ENCODE data around the gene AK9. TPM values are rescaled to one million over a fixed set of nuclear protein-coding genes. Genes with fewer than 3 reads are reported as not detected.
A peak's percentile ranks its signal among the peaks of the same experiment; 100 is the strongest.

Gene AK9
- total and polyA plus RNA-seq, 2 experiments from 2014 or later = 10.1 to 15.2 TPM

- Histone ChIP-seq H4K20me1 (ENCODE audit: insufficient read depth, poor library complexity, severe bottlenecking) (no peaks in the 10 kb centered on the region), H3K4me3 (no peak overlapping the region), H3K79me2 (peaks cover 6% of the 10 kb centered on the region), H3K4me2 (peak overlapping the region; percentile 93), H3K9me2 (replicated peaks; ENCODE audit: insufficient read depth) (no peaks in the 10 kb centered on the region), H3K36me3 (replicated peaks; ENCODE audit: insufficient read depth, low read depth) (no peaks in the 10 kb centered on the region), H3K4me1 (ENCODE audit: insufficient read depth) (peaks cover 10% of the 10 kb centered on the region), H3K27ac (peak overlapping the region; percentile 87), H2AFZ (no peak overlapping the region), H3K9me3 (ENCODE audit: low read depth) (no peaks in the 10 kb centered on the region), H3K27me3 (no peaks in the 10 kb centered on the region)
- DNase-seq (ENCODE audit: low spot score) = no peak
- no peak for TF ChIP-seq EZH2phosphoT487 (IDR thresholded peaks at IDR 0.05; ENCODE audit: low read depth, severe bottlenecking, unreplicated experiment)
- no peak for TF ChIP-seq EZH2 (IDR thresholded peaks at IDR 0.05; ENCODE audit: borderline replicate concordance)
- 75% methylated on average over 6 of the region's 6 CpGs for WGBS (ENCODE audit: low lambda C conversion rate, missing lambda C conversion rate)
These were observed 233.4 kb downstream of the AK9 start for GRCh38 chr6:109457562-109457996.

GRCh38 chr6:109456710-109457561, 234.1 kb downstream of the AK9 start:
- Histone ChIP-seq H3K79me2 (peaks cover 6% of the 10 kb centered on the region), H3K9me2 (replicated peaks; ENCODE audit: insufficient read depth) (no peaks in the 10 kb centered on the region), H3K9me3 (ENCODE audit: low read depth) (no peaks in the 10 kb centered on the region), H4K20me1 (ENCODE audit: insufficient read depth, poor library complexity, severe bottlenecking) (no peaks in the 10 kb centered on the region), H3K27me3 (no peaks in the 10 kb centered on the region), H3K4me3 (no peak overlapping the region), H3K27ac (peak overlapping the region; percentile 87), H2AFZ (peak overlapping the region; percentile 98), H3K4me1 (ENCODE audit: insufficient read depth) (peaks cover 10% of the 10 kb centered on the region), H3K4me2 (peak overlapping the region; percentile 93), H3K36me3 (replicated peaks; ENCODE audit: insufficient read depth, low read depth) (no peaks in the 10 kb centered on the region)
- no peak for DNase-seq (ENCODE audit: low spot score)
- no peak for TF ChIP-seq EZH2 (IDR thresholded peaks at IDR 0.05; ENCODE audit: borderline replicate concordance)
- no peak for TF ChIP-seq EZH2phosphoT487 (IDR thresholded peaks at IDR 0.05; ENCODE audit: low read depth, severe bottlenecking, unreplicated experiment)
- TF ChIP-seq CTCF (IDR thresholded peaks at IDR 0.05; ENCODE audit: poor library complexity) = no peak
- WGBS (ENCODE audit: low lambda C conversion rate, missing lambda C conversion rate) = 69% methylated on average over 16 of the region's 16 CpGs

- H2AFZ ChIP-seq = peak overlapping the region; percentile 98
- 5% methylated on average over 25 of the region's 38 CpGs for WGBS (ENCODE audit: low lambda C conversion rate, missing lambda C conversion rate)
- no peak for DNase-seq (ENCODE audit: low spot score)
These were observed 234.9 kb downstream of the AK9 start for GRCh38 chr6:109456111-109456583.

More at GRCh38 chr6:109456111-109456583, 234.9 kb downstream of the AK9 start:
- Histone ChIP-seq H3K36me3 (replicated peaks; ENCODE audit: insufficient read depth, low read depth) (no peaks in the 10 kb centered on the region), H3K27me3 (no peaks in the 10 kb centered on the region), H3K79me2 (peaks cover 6% of the 10 kb centered on the region), H3K9me2 (replicated peaks; ENCODE audit: insufficient read depth) (no peaks in the 10 kb centered on the region), H3K27ac (peak overlapping the region; percentile 87), H3K9me3 (ENCODE audit: low read depth) (no peaks in the 10 kb centered on the region), H3K4me3 (peak overlapping the region; percentile 95), H3K4me1 (ENCODE audit: insufficient read depth) (peaks cover 10% of the 10 kb centered on the region), H3K4me2 (peak overlapping the region; percentile 93), H4K20me1 (ENCODE audit: insufficient read depth, poor library complexity, severe bottlenecking) (no peaks in the 10 kb centered on the region)
- TF ChIP-seq EZH2phosphoT487 (IDR thresholded peaks at IDR 0.05; ENCODE audit: low read depth, severe bottlenecking, unreplicated experiment) (no peak), CTCF (IDR thresholded peaks at IDR 0.05; ENCODE audit: poor library complexity) (peak; percentile 2)

All from hepatocyte (in vitro differentiated cells).